DMS79 (cell line): ENCODE measurements around the gene GSK3B.

Source experiments
- DNase-seq: peaks from one replicate; lab custom pipeline; 2025; lab: John Stamatoyannopoulos, UW

GSK3B gene

GRCh38 chr3:120095979-120096426, 1.8 kb upstream of the GSK3B start:
- DNase-seq: no peak

DNA sequence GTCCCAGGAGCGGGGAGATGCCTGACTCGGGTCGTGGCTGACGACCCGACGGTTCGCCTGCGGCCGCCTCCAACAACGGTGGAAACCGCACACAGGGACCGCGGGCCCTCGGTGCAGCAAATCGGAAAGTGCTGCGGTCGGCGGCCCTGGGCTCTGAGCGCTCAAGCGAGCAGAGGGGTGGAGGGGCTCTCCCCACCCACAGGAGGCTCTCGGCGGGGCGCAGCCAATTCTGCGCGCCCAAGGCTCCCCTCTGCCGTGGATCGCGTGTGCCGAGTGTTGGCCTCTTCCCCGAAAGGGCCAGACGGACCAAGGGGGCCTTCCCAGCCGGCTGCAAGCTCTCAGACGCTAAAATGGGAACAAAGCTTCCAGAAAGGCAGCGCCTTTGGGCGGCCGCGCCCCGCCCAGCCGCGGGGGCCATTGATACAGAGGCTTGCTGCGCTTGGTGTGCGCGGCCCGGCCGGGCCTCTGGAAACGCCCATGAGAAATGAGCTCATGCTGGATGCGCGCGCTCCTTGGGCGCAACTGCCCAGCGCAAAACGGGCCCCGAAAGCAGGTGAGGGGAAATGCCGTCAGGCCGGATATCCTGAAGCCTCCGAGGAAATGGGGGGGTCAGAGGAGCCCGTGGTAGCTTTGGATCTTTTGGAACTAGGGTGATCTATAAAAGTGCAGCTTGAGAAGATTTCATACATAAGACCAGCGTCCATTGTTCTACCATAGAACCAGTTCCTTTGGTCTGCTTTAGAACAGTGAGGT, 1.2 kb upstream of the GSK3B start:
- DNase-seq: peak; percentile 91

DNA sequence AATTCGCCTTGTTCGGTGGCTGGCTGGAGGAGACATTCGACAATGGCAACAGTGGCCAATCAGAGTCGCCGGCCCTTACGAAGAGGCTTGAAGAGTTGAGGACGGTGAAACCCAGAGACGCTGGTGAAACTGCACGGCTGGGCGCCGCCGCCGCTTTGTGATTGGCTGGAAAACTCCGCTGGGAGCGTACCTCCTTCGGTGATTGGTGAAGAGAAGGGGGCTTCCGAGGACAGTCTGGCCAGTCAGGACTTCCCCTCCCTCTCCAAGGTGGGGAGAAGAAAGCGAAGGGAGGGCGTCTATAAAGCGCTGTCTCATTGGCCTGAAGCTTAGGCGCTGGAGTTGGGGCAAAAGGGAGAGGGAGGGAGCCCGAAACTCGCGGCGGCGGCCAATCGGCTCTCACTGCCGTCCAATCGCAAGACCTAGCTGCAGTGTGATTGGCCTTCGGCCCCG, 554 bp upstream of the GSK3B start:
- DNase-seq: peak; percentile 100

- DNase-seq: no peak
These were observed 932 bp downstream of the GSK3B start for GRCh38 chr3:120093119-120093910.

GRCh38 chr3:120092474-120092873, 1.8 kb downstream of the GSK3B start:
- no peak for DNase-seq

DNA sequence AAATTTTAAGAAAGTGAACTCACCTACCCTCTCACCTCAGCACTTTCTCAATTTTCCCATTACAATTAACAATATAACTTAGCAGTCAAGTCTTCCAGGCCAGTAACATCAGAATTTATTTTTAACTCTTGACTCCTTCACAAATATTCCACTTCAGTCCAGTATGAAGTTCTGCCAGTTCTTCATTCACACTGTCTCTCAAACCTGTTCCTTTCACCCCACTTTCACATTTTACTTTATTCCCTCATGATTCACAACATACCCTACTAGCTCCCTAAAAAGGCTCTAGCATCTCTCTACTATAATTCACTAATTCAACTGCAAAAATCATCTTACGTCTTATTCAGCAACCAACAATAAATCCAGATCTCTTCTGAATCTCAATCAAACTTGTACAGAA, 3.8 kb downstream of the GSK3B start:
- no peak for DNase-seq

- no peak for DNase-seq
These were observed 5.2 kb downstream of the GSK3B start for GRCh38 chr3:120089089-120089488.

DNA sequence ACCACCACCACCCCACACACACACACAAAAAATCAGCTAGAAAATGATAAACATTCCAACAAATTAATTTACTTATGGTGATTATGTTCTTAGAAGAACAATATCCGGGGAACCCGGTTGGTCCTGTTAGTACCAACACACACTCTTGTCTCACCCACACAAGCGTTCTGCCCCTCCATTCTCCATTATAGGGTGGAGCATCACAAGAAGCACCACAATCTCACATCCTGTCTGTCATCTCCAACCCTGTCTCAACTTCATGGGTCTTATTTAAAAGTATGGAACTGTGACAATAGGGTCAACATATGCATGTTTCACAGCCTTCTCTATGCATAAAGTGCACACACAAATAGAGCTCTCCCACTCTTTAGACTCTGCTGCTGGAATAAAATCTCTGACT, 5.6 kb downstream of the GSK3B start:
- no peak for DNase-seq

DNA sequence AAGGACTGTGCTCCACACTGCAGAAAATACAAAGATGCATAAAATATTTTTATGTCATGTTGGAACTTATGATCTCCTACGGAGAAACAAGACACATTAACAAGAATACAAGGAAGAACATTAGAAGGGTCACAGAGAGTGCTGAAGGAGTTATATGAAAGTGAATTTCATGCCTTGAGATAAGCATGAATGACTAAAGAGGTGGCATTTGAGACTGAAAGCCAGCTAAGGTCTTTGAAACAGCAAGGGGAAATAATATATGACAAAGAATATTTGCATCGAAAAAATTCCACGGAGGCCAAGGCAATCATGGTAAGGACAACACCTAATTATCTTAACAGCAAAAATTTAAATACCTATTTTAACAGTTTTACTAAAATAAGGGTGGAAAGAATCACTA, 12.5 kb downstream of the GSK3B start:
- no peak for DNase-seq

GRCh38 chr3:120080836-120081235, 13.4 kb downstream of the GSK3B start:
- no peak for DNase-seq

GRCh38 chr3:120077731-120078130, 16.5 kb downstream of the GSK3B start:
- DNase-seq: no peak

DNA sequence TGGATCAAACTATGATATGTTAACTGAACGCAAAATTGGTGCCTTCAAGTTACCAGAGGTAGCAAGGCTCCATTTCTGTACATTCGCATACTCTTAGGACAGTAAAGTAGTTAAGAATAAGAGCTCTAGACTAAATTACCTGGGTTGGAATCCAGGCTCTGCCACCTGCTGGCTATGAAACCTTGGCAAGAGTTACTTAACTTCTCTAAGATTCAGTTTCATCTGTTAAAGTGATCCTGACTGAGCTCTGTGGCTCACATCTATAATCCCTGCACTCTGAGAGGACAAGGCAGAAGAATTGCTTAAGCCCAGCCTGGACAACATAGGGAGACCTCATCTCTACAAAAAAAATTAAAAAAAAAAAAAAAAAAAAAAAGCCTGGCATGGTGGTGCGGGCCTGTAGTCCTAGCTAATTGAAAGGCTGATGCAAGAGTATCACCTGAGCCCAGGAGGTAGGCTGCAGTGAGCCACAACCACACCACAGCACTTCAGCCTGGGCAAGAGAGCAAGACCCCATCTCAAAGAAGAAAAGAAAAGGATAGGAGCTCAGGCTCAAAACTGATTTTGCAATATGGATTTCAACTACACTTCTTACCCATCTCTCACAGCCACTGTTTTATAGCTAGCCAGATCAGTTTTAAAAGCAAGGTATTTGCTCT, 21.3 kb downstream of the GSK3B start:
- no peak for DNase-seq

- no peak for DNase-seq
These were observed 23.0 kb downstream of the GSK3B start for GRCh38 chr3:120071259-120071658.

DNA sequence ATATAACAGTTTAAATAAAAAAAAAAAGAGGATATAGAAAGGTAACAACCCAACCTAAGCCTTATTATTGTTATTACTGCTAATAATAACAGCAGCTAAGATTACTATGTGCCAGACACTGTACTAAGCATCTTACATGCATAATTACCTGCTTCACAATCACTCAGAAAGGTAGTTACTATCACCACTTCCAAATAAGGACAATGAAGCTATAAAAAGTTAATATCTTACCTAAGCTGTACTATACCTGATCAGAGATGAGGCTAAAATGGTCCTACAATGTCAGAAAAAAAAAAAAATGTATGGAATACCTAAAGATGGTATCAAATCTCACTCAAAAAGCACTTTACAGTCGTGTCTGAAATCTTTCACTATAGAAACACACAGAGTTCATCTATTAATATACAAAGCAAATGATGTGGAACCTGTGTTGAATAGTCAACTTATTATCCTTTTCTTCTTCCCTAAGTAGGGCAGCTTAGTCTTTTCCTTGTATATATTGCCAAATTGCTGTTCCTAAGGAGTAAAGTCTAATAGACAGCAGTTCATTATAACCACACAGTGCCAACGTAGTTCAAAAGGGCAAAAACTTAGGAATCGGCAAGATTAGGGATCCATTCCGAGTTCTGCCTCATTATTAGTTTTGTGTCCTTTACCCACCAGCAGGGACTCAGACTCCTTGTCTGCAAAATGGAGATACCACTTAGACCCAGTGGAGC, 23.8 kb downstream of the GSK3B start:
- no peak for DNase-seq

DNA sequence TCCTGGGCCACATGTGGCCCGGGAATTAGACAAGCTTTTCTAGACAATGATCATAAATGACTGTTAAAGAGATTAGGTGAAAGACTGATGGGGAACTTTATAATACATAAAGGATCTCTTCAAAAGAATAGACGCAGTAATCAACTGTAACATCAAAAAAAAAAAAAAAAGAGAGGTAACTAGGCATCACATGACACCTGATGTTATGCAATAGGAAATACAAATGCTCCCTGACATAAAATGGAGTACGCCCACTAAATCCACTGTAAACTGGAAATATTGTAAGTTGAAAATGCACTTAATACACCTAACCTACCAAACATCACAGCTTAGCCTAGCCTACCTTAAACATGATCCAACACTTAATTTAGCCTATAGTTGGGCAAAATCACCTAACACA, 27.2 kb downstream of the GSK3B start:
- no peak for DNase-seq

DNA sequence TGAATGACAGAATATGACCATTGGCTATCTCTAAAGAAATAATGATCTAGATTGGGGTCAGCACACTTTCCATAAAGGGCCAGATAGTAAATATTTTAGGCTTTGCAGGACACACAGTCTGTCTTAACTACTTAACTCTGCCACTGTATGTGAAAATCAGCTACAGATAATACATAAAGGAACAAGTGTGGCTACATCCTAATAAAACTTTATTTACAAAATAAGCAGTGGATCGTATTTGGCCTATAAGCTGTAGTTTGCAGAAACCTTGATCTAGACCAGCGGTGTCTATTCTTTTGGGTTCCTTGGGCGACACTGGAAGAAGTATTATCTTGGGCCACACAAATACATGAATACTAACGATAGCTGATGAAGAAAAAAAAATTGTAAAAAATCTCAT, 27.6 kb downstream of the GSK3B start:
- DNase-seq: no peak

DNA sequence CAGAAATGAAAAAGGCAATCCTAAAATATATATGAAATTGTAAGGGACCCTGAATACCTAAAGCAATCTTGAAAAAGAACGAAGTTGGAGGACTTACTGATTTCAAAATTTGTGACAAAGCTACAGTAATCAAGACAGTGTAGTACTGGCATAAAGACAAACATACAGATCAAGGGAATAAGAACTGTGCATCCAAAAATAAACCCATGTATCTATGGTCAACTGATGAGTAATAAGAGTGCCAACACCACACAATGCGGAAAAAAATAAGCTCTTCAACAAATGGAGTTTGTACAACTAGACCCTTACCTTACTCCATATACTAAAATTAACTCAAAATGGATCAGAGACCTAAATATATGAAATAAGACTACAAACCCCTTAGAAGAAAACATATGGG, 29.6 kb downstream of the GSK3B start:
- DNase-seq: no peak

DNA sequence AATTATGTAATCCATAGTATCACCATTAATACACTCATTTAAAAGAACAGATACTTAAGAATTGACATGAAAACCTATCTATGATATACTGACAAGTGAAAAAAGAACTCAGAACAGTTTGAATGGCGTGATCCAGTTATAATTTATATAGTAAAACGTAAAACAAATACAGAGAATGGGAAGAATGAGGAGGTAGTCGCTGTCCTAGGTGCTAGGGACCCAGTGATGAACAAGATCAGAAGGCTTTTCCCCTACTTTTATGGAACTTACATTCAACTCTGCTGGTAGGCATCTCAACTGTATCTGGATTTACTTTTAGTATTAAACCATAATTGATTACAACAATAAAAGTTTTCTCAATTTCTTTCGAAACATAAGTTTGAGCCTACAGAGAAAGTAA, 31.8 kb downstream of the GSK3B start:
- DNase-seq: no peak

- no peak for DNase-seq
These were observed 35.0 kb downstream of the GSK3B start for GRCh38 chr3:120059081-120059864.

DNA sequence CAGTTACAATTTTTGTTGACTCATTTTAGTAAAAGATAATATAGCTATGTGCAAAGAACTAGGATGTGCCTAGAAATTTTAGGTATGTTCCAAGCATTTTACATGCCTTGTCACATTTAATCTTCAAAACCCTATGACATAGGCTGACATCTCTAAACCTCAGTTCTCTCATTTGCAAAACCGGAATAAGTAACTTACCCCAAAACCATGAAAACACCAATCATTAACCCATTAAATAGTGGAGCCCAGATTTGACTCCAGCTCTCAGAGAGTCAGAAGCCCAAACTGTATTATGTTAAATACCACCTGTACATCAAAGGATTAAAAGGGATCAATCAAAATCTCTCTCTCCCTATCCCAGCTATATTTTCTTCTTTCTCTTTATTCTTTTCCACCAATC, 36.6 kb downstream of the GSK3B start:
- DNase-seq: no peak

GRCh38 chr3:120057029-120057428, 37.2 kb downstream of the GSK3B start:
- no peak for DNase-seq
